T-cell (primary cell): ENCODE data around the gene FITM1. TPM values are rescaled to one million over a fixed set of nuclear protein-coding genes. Genes with fewer than 3 reads are reported as not detected.

Source experiments
- ATAC-seq, 4 experiments: fragments of 200-7000 bp in 3 of 4; fragments of 150-1000 bp in 1 of 4; cut with Tn5 transposase; replicated peaks in 1 of 4; 1 replicate in 3 of 4; 2 replicates in 1 of 4; pipeline ENCODE4 v1.10.0; 2021; ENCODE audit warnings: moderate library complexity in 3 of 4, mild to moderate bottlenecking in 2 of 4, moderate number of reproducible peaks in 1 of 4
- CTCF ChIA-PET, 2 donors: fragments of 300-600 bp; sonication (Branson Sonifier 250); formaldehyde crosslinking; loops; one replicate each; lab custom pipeline; 2022; ENCODE audit warnings: antibody characterized with exemption in 2 of 2; lab: Charles Lee
- POLR2A ChIA-PET, 2 donors: fragments of 300-600 bp; sonication (Branson Sonifier 250); formaldehyde crosslinking; loops; one replicate each; lab custom pipeline; 2022; ENCODE audit warnings: antibody characterized with exemption in 2 of 2; lab: Charles Lee
- DNase-seq, 35 experiments: peaks; one replicate each; pipeline versions ENCODE4 v3.0.0 to v3.0.0-alpha.2; 2013 to 2023
- H3K27ac ChIP-seq: one replicate; pipeline ENCODE4 v1.5.1; 2013; ENCODE audit warnings: low read length
- H3K27me3 ChIP-seq, 2 experiments: replicated peaks in 1 of 2; 1 replicate in 1 of 2; 2 replicates in 1 of 2; pipeline versions ENCODE4 v1.6.1 to v1.7.0; 2013; ENCODE audit warnings: low read length in 1 of 2, mixed read lengths in 1 of 2; ENCODE audit not compliant: control insufficient read depth in 2 of 2, insufficient read depth in 2 of 2; ENCODE audit errors: extremely low read depth in 1 of 2
- H3K36me3 ChIP-seq, 2 donors: 1 replicate in 1 of 2; 2 replicates in 1 of 2; pipeline versions ENCODE4 v1.6.1 to v1.7.0; 2013; ENCODE audit warnings: low read length in 1 of 2; ENCODE audit not compliant: control insufficient read depth in 2 of 2, insufficient read depth in 1 of 2; ENCODE audit errors: extremely low read depth in 1 of 2
- H3K4me1 ChIP-seq, 2 experiments: 1 replicate in 1 of 2; 2 replicates in 1 of 2; pipeline versions ENCODE4 v1.6.1 to v1.7.0; 2013; ENCODE audit warnings: low read length in 2 of 2, mixed read lengths in 1 of 2; ENCODE audit not compliant: insufficient read depth in 2 of 2, control insufficient read depth in 1 of 2; ENCODE audit errors: extremely low read depth in 1 of 2
- H3K4me3 ChIP-seq, 2 donors: 1 replicate in 1 of 2; 2 replicates in 1 of 2; pipeline versions ENCODE4 v1.5.1 to v1.7.0; 2013; ENCODE audit warnings: mild to moderate bottlenecking in 2 of 2, low read length in 1 of 2, moderate library complexity in 1 of 2; ENCODE audit not compliant: control insufficient read depth in 1 of 2; ENCODE audit errors: extremely low read depth in 1 of 2
- H3K9me3 ChIP-seq: 2 replicates; pipeline ENCODE4 v1.7.0; 2013
- H3K27ac Mint-ChIP-seq, 2 donors: one replicate each; pipeline ENCODE4 v1.8.0; 2020 to 2021; ENCODE audit warnings: mild to moderate bottlenecking in 2 of 2, mixed read lengths in 2 of 2
- H3K27me3 Mint-ChIP-seq, 2 donors: one replicate each; pipeline ENCODE4 v1.8.0; 2021 to 2022; ENCODE audit warnings: mixed read lengths in 2 of 2
- H3K36me3 Mint-ChIP-seq: one replicate; pipeline ENCODE4 v1.8.0; 2021; ENCODE audit warnings: mixed read lengths
- H3K4me1 Mint-ChIP-seq, 3 donors: one replicate each; pipeline ENCODE4 v1.8.0; 2020 to 2022; ENCODE audit warnings: mixed read lengths in 3 of 3, mild to moderate bottlenecking in 1 of 3
- H3K4me3 Mint-ChIP-seq, 3 donors: one replicate each; pipeline ENCODE4 v1.8.0; 2020 to 2022; ENCODE audit warnings: mild to moderate bottlenecking in 3 of 3, mixed read lengths in 3 of 3, moderate library complexity in 3 of 3
- H3K9me3 Mint-ChIP-seq, 3 donors: one replicate each; pipeline ENCODE4 v1.8.0; 2020 to 2022; ENCODE audit warnings: mixed read lengths in 3 of 3
- WGBS: methylation state at CpG from one replicate; pipeline ENCODE4 v1.1.5; 2013; ENCODE audit warnings: missing lambda C conversion rate; ENCODE audit not compliant: insufficient coverage; 5-methylcytosine and 5-hydroxymethylcytosine counted together
- total RNA-seq, 35 experiments: library from RNA in 6 of 35; stranded (reverse) in 6 of 35; fragments of 120-200 nt in 1 of 35; gene quantifications; one replicate each; pipeline versions ENCODE4 v1.2.1 to v1.2.4 and lab custom pipeline; 2013 to 2026

FITM1 gene
- total RNA-seq, 5 donors from 2014 or later (not counting 1 experiment from before 2014, with no cell fraction given) = 2.5 to 3.5 (median 3.2) TPM

DNA sequence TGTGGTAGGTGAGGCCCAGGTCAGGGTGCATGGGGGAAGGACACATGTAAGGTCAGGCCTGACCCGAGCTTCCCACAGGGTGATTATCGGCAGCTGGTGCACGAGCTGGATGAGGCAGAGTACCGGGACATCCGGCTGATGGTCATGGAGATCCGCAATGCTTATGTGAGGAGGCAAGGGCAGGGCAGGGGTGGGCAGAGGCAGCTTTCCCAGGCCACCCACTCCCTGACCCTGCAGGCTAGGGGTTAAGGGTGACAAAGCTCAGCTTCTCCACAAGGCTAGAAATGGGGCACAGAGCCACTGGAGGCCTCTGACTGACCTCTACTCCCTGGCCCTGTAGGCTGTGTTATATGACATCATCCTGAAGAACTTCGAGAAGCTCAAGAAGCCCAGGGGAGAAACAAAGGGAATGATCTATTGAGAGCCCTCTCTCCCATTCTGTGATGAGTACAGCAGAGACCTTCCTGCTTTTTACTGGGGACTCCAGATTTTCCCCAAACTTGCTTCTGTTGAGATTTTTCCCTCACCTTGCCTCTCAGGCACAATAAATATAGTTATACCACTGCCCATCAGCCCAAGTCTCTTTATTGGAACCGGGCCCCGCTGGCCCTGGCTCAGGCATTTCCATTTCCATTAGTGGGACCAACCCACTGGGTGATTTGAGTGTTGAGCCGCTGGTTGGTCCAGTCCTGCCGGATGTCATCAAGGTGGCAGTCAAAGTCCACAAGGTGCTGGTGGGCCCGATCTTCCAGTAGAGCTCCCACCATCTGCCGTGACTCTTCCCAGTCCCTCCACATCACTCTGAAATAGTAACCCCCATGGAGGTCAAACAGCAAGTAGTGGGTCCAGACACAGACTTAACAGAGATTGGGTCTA is 8.2 kb downstream of the FITM1 start:
- ChIA-PET CTCF (interaction anchor here in 1 of 2 donors (1.0 to 3.1 kb wide), 2 partner anchors 9 to 24 kb away, joined by 3 to 15 read pairs; partner anchors contain the start of genes DCAF11, NRL, PSME2 and RNF31), POLR2A (interaction anchor here in 1 of 2 donors (0.6 kb wide), 1 partner anchor 8 kb away, joined by 3 read pairs; the partner anchor contains the start of gene RNF31)
- Mint-ChIP-seq H3K27me3 (no peaks in the 10 kb centered on the region), H3K4me1 (peaks cover 64 to 70% (median 68%) of the 10 kb centered on the region in 3 donors), H3K36me3 (peaks cover 24% of the 10 kb centered on the region), H3K27ac (peak overlapping the region; percentile 79 to 94), H3K9me3 (no peaks in the 10 kb centered on the region), H3K4me3 (peak overlapping the region; percentile 62 to 97 (median 70))
- WGBS = 94% methylated on average over 13 of the region's 13 CpGs
- H3K9me3 ChIP-seq = no peaks in the 10 kb centered on the region
- H3K4me1 ChIP-seq = peaks cover 17 to 57% of the 10 kb centered on the region in 2 experiments
- H3K4me3 ChIP-seq = no peak overlapping the region
- H3K36me3 ChIP-seq = peaks cover 16 to 35% of the 10 kb centered on the region in 2 donors
- ATAC-seq (no peak), DNase-seq (no peak)
- H3K27ac ChIP-seq = no peak overlapping the region
- no peaks in the 10 kb centered on the region for H3K27me3 ChIP-seq

DNA sequence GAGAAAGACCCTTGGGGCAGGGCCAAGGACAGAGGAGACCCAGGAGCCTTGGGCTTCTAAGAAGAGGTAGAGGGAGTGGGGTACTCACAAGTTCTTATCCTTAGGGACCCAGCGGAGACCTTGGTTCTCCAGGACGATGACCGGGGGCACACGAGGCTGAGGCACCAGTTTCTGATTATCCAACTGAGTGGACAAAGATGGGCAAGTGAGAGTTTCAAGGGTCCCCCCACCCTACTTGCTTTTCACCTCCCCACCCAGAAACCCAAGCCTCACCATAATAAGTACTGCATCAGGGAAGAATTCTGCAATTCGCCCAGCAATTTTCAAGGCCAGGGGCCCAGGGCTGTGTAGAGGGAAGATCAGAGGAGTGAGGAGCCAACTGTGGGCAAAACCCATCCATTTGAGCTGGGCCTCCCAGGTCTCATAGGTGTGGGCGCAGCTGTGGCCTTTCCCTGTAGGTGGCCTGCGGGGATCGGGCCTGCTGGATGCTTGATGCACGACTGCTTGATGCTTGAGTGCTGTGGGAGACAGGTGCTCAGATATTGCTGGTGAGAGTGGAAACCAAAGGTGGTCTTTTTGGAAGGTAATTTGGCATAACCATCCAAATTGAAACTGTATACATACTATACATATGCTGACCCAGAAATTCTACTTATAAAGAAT is 8.9 kb downstream of the FITM1 start:
- Mint-ChIP-seq H3K27me3 (no peaks in the 10 kb centered on the region), H3K4me1 (peaks cover 68 to 74% (median 72%) of the 10 kb centered on the region in 3 donors), H3K27ac (peak overlapping the region; percentile 57 to 70), H3K36me3 (peaks cover 30% of the 10 kb centered on the region), H3K4me3 (peak overlapping the region; percentile 62 to 97 (median 70)), H3K9me3 (no peaks in the 10 kb centered on the region)
- no peak overlapping the region for H3K4me3 ChIP-seq
- H3K27ac ChIP-seq = no peak overlapping the region
- ATAC-seq (no peak), DNase-seq (peak in 1 of 35 experiments; percentile 30)
- WGBS = 57% methylated on average over 1 of the region's 9 CpGs
- CTCF ChIA-PET = no interaction called here
- H3K36me3 ChIP-seq = peaks cover 19 to 43% of the 10 kb centered on the region in 2 donors
- H3K4me1 ChIP-seq = peaks cover 17 to 63% of the 10 kb centered on the region in 2 experiments
- POLR2A ChIA-PET = interaction anchor here in 1 of 2 donors (0.5 kb wide), 1 partner anchor 50 kb away, joined by 3 read pairs; no protein-coding TSS in a partner anchor
- no peaks in the 10 kb centered on the region for H3K9me3 ChIP-seq
- H3K27me3 ChIP-seq = no peaks in the 10 kb centered on the region

DNA sequence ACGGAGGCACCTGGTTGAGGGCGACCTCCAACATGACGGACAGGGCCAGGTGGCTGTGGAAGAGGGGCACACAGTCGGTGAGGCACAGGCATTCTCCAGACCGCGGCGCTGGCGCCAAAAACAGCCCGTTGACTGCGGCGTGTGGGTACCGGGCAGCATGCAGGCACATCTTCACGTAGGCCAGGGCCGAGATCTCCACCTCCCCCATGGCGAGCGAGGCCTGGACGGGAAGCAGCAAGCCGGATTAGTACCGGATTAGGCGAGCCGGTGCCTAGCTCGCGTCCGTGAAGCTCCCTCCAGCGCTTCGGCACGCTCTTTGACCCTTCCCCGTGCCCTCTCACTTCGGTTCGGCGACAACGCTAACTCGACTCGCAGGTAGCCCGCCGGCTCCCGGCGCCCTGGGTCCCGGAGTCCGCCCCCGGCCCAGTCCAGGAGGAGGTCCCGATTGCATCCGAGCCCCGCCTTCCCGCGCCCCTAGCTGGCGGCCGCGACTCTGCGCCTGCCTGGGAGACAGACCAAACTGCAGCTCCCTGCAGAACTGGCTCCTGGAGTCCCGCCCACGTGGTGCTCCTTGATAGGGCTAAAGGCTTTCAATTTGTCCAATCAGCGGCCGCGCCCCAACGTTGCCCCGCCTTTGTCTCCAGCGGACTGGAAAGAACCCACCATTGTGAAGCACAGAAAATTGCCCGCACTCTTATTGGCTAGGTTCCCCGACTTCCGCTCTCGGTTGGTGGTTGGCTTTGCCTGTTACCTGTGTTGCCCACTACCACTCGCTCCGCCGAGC is 10.8 kb downstream of the FITM1 start, which contains the start of gene EMC9:
Gene EMC9, minus strand, starts transcription at position 495 of the 784 bp plus-strand sequence. Its CDS starts 287 bp downstream, at position 208.
- H3K36me3 ChIP-seq = peaks cover 19 to 51% of the 10 kb centered on the region in 2 donors
- peaks cover 33% of the 10 kb centered on the region for H3K36me3 Mint-ChIP-seq

DNA sequence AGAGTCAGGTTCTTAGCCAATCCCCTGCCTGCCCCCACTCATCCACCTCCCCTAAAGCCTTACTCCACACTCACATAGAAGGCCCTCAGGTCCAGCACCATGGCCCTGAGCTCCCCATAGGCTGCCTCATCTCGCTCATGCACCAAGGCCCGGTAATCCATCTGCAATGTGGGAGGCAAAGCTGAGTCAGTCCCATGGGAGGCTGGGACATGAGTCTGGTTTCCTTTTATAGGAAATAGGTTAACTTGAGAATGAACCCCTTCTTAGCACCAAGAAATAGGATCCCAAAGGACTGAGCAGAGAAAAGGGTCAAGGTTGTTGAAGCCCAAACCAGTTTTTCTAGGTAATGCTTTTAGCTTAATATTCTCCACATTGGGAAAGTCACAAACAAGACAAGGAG is 13.1 kb downstream of the FITM1 start:
- ChIA-PET CTCF (interaction anchor here in 1 of 2 donors (1.4 kb wide), 1 partner anchor 29 kb away, joined by 3 read pairs; the partner anchor contains the start of genes DCAF11 and NRL), POLR2A (no interaction called here)
- no peaks in the 10 kb centered on the region for H3K9me3 ChIP-seq
- no peak overlapping the region for H3K4me3 ChIP-seq
- Mint-ChIP-seq H3K9me3 (no peaks in the 10 kb centered on the region), H3K27me3 (no peaks in the 10 kb centered on the region), H3K36me3 (peaks cover 27% of the 10 kb centered on the region), H3K27ac (peak overlapping the region; percentile 39 to 46), H3K4me3 (peak overlapping the region in 2 of 3 donors; percentile 24 to 85), H3K4me1 (peaks cover 69 to 77% (median 73%) of the 10 kb centered on the region in 3 donors)
- peaks cover 23 to 59% of the 10 kb centered on the region in 2 experiments for H3K4me1 ChIP-seq
- no peaks in the 10 kb centered on the region for H3K27me3 ChIP-seq
- ATAC-seq (no peak), DNase-seq (no peak)
- no peak overlapping the region for H3K27ac ChIP-seq
- peaks cover 15 to 36% of the 10 kb centered on the region in 2 donors for H3K36me3 ChIP-seq
- WGBS = no CpG with 5 or more reads among the region's 2 CpGs

More for the DNA sequence above, 10.8 kb downstream of the FITM1 start, which contains the start of gene EMC9:
- H3K4me3 Mint-ChIP-seq = peak within 1 kb of the TSS; percentile 85 to 97 (median 88)
- peak; percentile 90 to 93 (median 90) for ATAC-seq
- ChIA-PET CTCF (interaction anchor here (0.6 to 2.2 kb wide), 5 partner anchors 20 to 167 kb away, joined by 3 to 13 read pairs (median 7); partner anchors contain the start of genes CIDEB (in 1 of the 2), DCAF11 (in 1 of the 2), IRF9 (in 1 of the 2) and NRL (in 1 of the 2)), POLR2A (interaction anchor here (0.5 to 1.0 kb wide), 8 partner anchors 20 to 1046 kb away, joined by 3 to 15 read pairs (median 4); partner anchors contain the start of genes ACIN1 (in 1 of the 2), C14orf119 (in 1 of the 2), DCAF11 (in 1 of the 2) and IRF9 (in 1 of the 2))
- no peaks in the 10 kb centered on the region for H3K27me3 Mint-ChIP-seq
- under 1% methylated on average over 61 of the region's 65 CpGs for WGBS
- DNase-seq = peak; percentile 98 to 100 (median 99)
- H3K9me3 Mint-ChIP-seq = no peaks in the 10 kb centered on the region
- peak within 1 kb of the TSS; percentile 90 to 92 for H3K27ac Mint-ChIP-seq
- peaks cover 80 to 84% (median 82%) of the 10 kb centered on the region in 3 donors for H3K4me1 Mint-ChIP-seq
- H3K4me1 ChIP-seq = peaks cover 22 to 72% of the 10 kb centered on the region in 2 experiments
- peak within 1 kb of the TSS; percentile 63 for H3K27ac ChIP-seq
- peak within 1 kb of the TSS; percentile 69 to 90 for H3K4me3 ChIP-seq
- no peaks in the 10 kb centered on the region for H3K27me3 ChIP-seq
- no peaks in the 10 kb centered on the region for H3K9me3 ChIP-seq

DNA sequence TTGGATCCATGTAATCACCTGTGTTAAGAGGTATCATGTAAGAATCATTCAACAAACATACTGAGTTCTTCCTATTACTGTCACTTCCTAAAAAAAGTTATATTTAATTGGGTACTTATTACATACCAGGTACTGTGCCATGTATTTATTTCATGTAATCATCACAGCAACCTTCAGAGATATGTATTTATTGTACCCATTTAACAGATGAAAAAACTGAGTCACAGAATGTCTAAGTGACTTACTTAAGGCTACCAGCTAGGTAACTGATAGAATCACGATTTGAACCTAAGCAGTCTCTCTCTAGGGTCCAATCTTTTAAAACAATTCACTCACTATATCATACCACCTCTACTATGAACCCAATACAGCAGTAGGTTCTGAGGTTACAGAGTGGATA is 14.0 kb downstream of the FITM1 start:
- DNase-seq = no peak
- H3K27me3 ChIP-seq = no peaks in the 10 kb centered on the region
- H3K9me3 Mint-ChIP-seq = no peaks in the 10 kb centered on the region
- peak overlapping the region in 2 of 3 donors; percentile 22 to 28 for H3K4me3 Mint-ChIP-seq
- peaks cover 24% of the 10 kb centered on the region for H3K36me3 Mint-ChIP-seq
- H3K27me3 Mint-ChIP-seq = no peaks in the 10 kb centered on the region
- no peak for ATAC-seq
- no peak overlapping the region for H3K4me3 ChIP-seq
- H3K4me1 Mint-ChIP-seq = peaks cover 69 to 77% (median 73%) of the 10 kb centered on the region in 3 donors
- peak overlapping the region; percentile 76 to 79 for H3K27ac Mint-ChIP-seq
- ChIA-PET POLR2A (no interaction called here), CTCF (interaction anchor here in 1 of 2 donors (0.6 kb wide), 1 partner anchor 41 kb away, joined by 3 read pairs; no protein-coding TSS in a partner anchor)
- H3K9me3 ChIP-seq = no peaks in the 10 kb centered on the region
- H3K27ac ChIP-seq = no peak overlapping the region
- 100% methylated on average over 1 of the region's 1 CpG for WGBS
- H3K36me3 ChIP-seq = peaks cover 7 to 36% of the 10 kb centered on the region in 2 donors
- H3K4me1 ChIP-seq = peaks cover 23 to 59% of the 10 kb centered on the region in 2 experiments
